ENCODE data around the gene ENDOV.
A peak's percentile ranks its signal among the peaks of the same experiment; 100 is the strongest.

ENDOV gene

GRCh38 chr17:80416260-80416939 is 1.4 kb downstream of the ENDOV start:
- no peak for DNase-seq (ENCODE audit: low read depth)

GRCh38 chr17:80416940-80417293 is 1.9 kb downstream of the ENDOV start:
- DNase-seq (ENCODE audit: low read depth): no peak

GRCh38 chr17:80418589-80418988 is 3.6 kb downstream of the ENDOV start:
- DNase-seq (ENCODE audit: low read depth): no peak

- no peak for DNase-seq (ENCODE audit: low read depth)
These were observed 4.3 kb downstream of the ENDOV start for GRCh38 chr17:80419255-80419654.

GRCh38 chr17:80421381-80422090 is 6.6 kb downstream of the ENDOV start:
- DNase-seq (ENCODE audit: low read depth): no peak

GRCh38 chr17:80422276-80422675 is 7.3 kb downstream of the ENDOV start:
- DNase-seq (ENCODE audit: low read depth): no peak

- no peak for DNase-seq (ENCODE audit: low read depth)
These were observed 8.0 kb downstream of the ENDOV start for GRCh38 chr17:80422981-80423380.

- no peak for DNase-seq (ENCODE audit: low read depth)
These were observed 8.7 kb downstream of the ENDOV start for GRCh38 chr17:80423536-80424225.

- DNase-seq (ENCODE audit: low read depth): no peak
These were observed 9.3 kb downstream of the ENDOV start for GRCh38 chr17:80424261-80424660.

GRCh38 chr17:80424878-80425765 is 10.2 kb downstream of the ENDOV start:
- no peak for DNase-seq (ENCODE audit: low read depth)

GRCh38 chr17:80425835-80426426 is 11.0 kb downstream of the ENDOV start:
- no peak for DNase-seq (ENCODE audit: low read depth)

GRCh38 chr17:80426671-80427326 is 11.8 kb downstream of the ENDOV start:
- peak; percentile 77 for DNase-seq (ENCODE audit: low read depth)

GRCh38 chr17:80427366-80428282 is 12.7 kb downstream of the ENDOV start:
- DNase-seq (ENCODE audit: low read depth): no peak

- no peak for DNase-seq (ENCODE audit: low read depth)
These were observed 13.4 kb downstream of the ENDOV start for GRCh38 chr17:80428363-80428762.

- DNase-seq (ENCODE audit: low read depth): no peak
These were observed 13.8 kb downstream of the ENDOV start for GRCh38 chr17:80428796-80429195.

GRCh38 chr17:80429356-80430275 is 14.6 kb downstream of the ENDOV start:
- DNase-seq (ENCODE audit: low read depth): no peak

- DNase-seq (ENCODE audit: low read depth): no peak
These were observed 15.7 kb downstream of the ENDOV start for GRCh38 chr17:80430446-80431245.

Data from T follicular helper cell (primary cell).